K562 (cell line): Measurements from ENCODE around the gene TARS3. TPM values are rescaled to one million over a fixed set of nuclear protein-coding genes. Genes with fewer than 3 reads are reported as not detected.

ENCODE experiments used
- ATAC-seq: fragments of 200-7000 bp; cut with Tn5 transposase; 3 replicates; pipeline ENCODE4 v1.9.1; 2020; ENCODE audit warnings: moderate library complexity
- BruUV-seq: library from RNA; stranded (reverse); fragments of 400-500 nt; replicated peaks from 2 replicates; lab custom pipeline; 2021; lab: Mats Ljungman, UMichigan
- CTCF ChIA-PET: fragments of 300-600 bp; formaldehyde crosslinking; extraction: SDS; loops from one replicate; lab custom pipeline; 2021; ENCODE audit warnings: low intra/inter-chr PET ratio; lab: Yijun Ruan, JAX
- POLR2A ChIA-PET: fragments of 300-600, 350-650 bp; sonication (Branson Sonifier 250); formaldehyde crosslinking; extraction: SDS; loops from one replicate; lab custom pipeline; 2021; ENCODE audit warnings: antibody characterized with exemption, inconsistent platforms; lab: Yijun Ruan, JAX
- DNase-seq, 4 experiments: peaks; one replicate each; pipeline versions ENCODE4 v3.0.0 to v3.0.0-alpha.2; 2011 to 2018; ENCODE audit warnings: low spot score in 3 of 4, mixed read lengths in 3 of 4; ENCODE audit errors: extremely low read depth in 1 of 4
- FAIRE-seq: peaks from 2 replicates; lab custom pipeline; 2011; peaks lifted over from hg19 to GRCh38; lab: Jason Lieb, UNC
- H2AFZ ChIP-seq: 2 replicates; pipeline ENCODE4 v1.6.0; 2011; ENCODE audit warnings: low read depth, low read length, control low read depth, inconsistent platforms
- H3K27ac ChIP-seq: fragments of 200-600 bp; 3 replicates; pipeline ENCODE4 v1.8.0; 2011; ENCODE audit warnings: low read depth, mild to moderate bottlenecking, control low read depth, inconsistent platforms, low read length, moderate library complexity, mixed read lengths; ENCODE audit errors: extremely low read depth
- H3K27me3 ChIP-seq, 2 experiments: fragments of 300-600 bp in 1 of 2; 2 replicates in 1 of 2; 3 replicates in 1 of 2; pipeline versions ENCODE4 v1.6.0 to v1.8.0; 2011; ENCODE audit warnings: inconsistent platforms in 2 of 2, low read length in 2 of 2, mild to moderate bottlenecking in 1 of 2, mixed read lengths in 1 of 2, moderate library complexity in 1 of 2; ENCODE audit not compliant: control insufficient read depth in 2 of 2, insufficient read depth in 2 of 2
- H3K36me3 ChIP-seq: fragments of 300-600 bp; 3 replicates; pipeline ENCODE4 v1.8.0; 2011; ENCODE audit warnings: mild to moderate bottlenecking, low read length, inconsistent platforms; ENCODE audit not compliant: control insufficient read depth, insufficient read depth
- H3K4me1 ChIP-seq, 2 experiments: fragments of 200-600 bp in 1 of 2; replicated peaks in 1 of 2; 2 replicates in 1 of 2; 3 replicates in 1 of 2; pipeline versions ENCODE4 v1.5.1 to v1.8.0; 2011; ENCODE audit warnings: inconsistent platforms in 2 of 2, low read length in 2 of 2, mild to moderate bottlenecking in 1 of 2, mixed read lengths in 1 of 2, moderate library complexity in 1 of 2; ENCODE audit not compliant: control insufficient read depth in 2 of 2, insufficient read depth in 2 of 2
- H3K4me2 ChIP-seq: 2 replicates; pipeline ENCODE4 v1.6.1; 2011; ENCODE audit warnings: low read length, control low read depth, inconsistent platforms, mixed read lengths; ENCODE audit not compliant: insufficient read depth
- H3K4me3 ChIP-seq: fragments of 200-600 bp; sonication (generic), shearing (Covaris generic); 2 replicates; pipeline ENCODE4 v1.5.1; 2016; ENCODE audit warnings: control low read depth, inconsistent platforms
- H3K79me2 ChIP-seq: fragments of 200-600 bp; 3 replicates; pipeline ENCODE4 v1.8.0; 2011; ENCODE audit warnings: low read length, inconsistent platforms; ENCODE audit not compliant: control insufficient read depth, insufficient read depth
- H3K9ac ChIP-seq, 2 experiments: 2 replicates each; pipeline versions ENCODE4 v1.6.0 to v1.6.1; 2011; ENCODE audit warnings: low read depth in 2 of 2, low read length in 2 of 2, control low read depth in 1 of 2, inconsistent platforms in 1 of 2, mild to moderate bottlenecking in 1 of 2, mixed read lengths in 1 of 2; ENCODE audit not compliant: insufficient read depth in 1 of 2
- H3K9me1 ChIP-seq: one replicate; pipeline ENCODE4 v1.6.0; 2011; ENCODE audit warnings: inconsistent platforms, mild to moderate bottlenecking, low read length, moderate library complexity; ENCODE audit not compliant: control insufficient read depth, insufficient read depth
- H3K9me3 ChIP-seq: replicated peaks from 2 replicates; pipeline ENCODE4 v1.5.1; 2011; ENCODE audit warnings: low read depth, low read length, inconsistent platforms; ENCODE audit not compliant: control insufficient read depth, insufficient read depth
- H4K20me1 ChIP-seq: replicated peaks from 2 replicates; pipeline ENCODE4 v1.6.1; 2011; ENCODE audit warnings: low read length, inconsistent platforms, mixed read lengths; ENCODE audit not compliant: control insufficient read depth, insufficient read depth
- ARID3A ChIP-seq: IDR thresholded peaks from 2 replicates; pipeline ENCODE4 v1.6.1; 2012; ENCODE audit warnings: low read depth, low read length, improper control_type of control experiment, borderline replicate concordance
- ATF3 ChIP-seq, 2 experiments: fragments of 450-650 bp in 1 of 2; sonication (generic) in 1 of 2; formaldehyde crosslinking in 1 of 2; IDR thresholded peaks in 1 of 2; conservative IDR thresholded peaks in 1 of 2; 2 replicates each; pipeline versions ENCODE4 v1.6.1 to v1.8.1; 2016 to 2023; ENCODE audit warnings: mild to moderate bottlenecking in 2 of 2, moderate library complexity in 2 of 2, inconsistent platforms in 1 of 2, missing genetic modification reagents in 1 of 2
- ELF4 ChIP-seq: fragments of 450-650 bp; formaldehyde crosslinking; IDR thresholded peaks from 2 replicates; pipeline ENCODE4 v1.4.0; 2022; ENCODE audit warnings: missing genetic modification characterization
- ERF ChIP-seq: fragments of 450-650 bp; formaldehyde crosslinking; IDR thresholded peaks from 2 replicates; pipeline ENCODE4 v1.4.0; 2020; ENCODE audit warnings: mild to moderate bottlenecking, mixed read lengths
- MYNN ChIP-seq, 2 experiments: sonication (generic); formaldehyde crosslinking in 1 of 2; IDR thresholded peaks; 2 replicates each; pipeline versions ENCODE4 v1.5.0 to v1.6.1; 2016 to 2020; ENCODE audit warnings: antibody characterized with exemption in 1 of 2, missing genetic modification reagents in 1 of 2
- PATZ1 ChIP-seq: fragments of 250-450 bp; sonication (Bioruptor Pico); IDR thresholded peaks from 2 replicates; pipeline ENCODE4 v1.5.0; 2020; ENCODE audit warnings: mild to moderate bottlenecking, borderline replicate concordance
- PCBP2 ChIP-seq: fragments of 200-400 bp; formaldehyde crosslinking; IDR thresholded peaks from 2 replicates; pipeline ENCODE4 v1.6.1; 2018; ENCODE audit warnings: low read length, low read depth, mild to moderate bottlenecking, moderate library complexity; ENCODE audit not compliant: poor library complexity, severe bottlenecking
- PURB ChIP-seq: sonication (generic); formaldehyde crosslinking; IDR thresholded peaks from 2 replicates; pipeline ENCODE4 v1.9.0; 2021; ENCODE audit warnings: low read depth, mild to moderate bottlenecking, missing genetic modification reagents
- RBM14 ChIP-seq: fragments of 200-400 bp; formaldehyde crosslinking; IDR thresholded peaks from 2 replicates; pipeline ENCODE4 v1.6.1; 2018; ENCODE audit warnings: low read depth, mild to moderate bottlenecking, low read length, moderate library complexity, borderline replicate concordance; ENCODE audit not compliant: insufficient read depth
- RFX7 ChIP-seq: fragments of 250-450 bp; sonication (Bioruptor Pico); IDR thresholded peaks from 2 replicates; pipeline ENCODE4 v1.5.1; 2021; ENCODE audit warnings: mild to moderate bottlenecking
- TRIM28 ChIP-seq: fragments of 450-650 bp; IDR thresholded peaks from 2 replicates; pipeline ENCODE4 v1.6.1; 2017
- ZBTB1 ChIP-seq: sonication (generic); formaldehyde crosslinking; IDR thresholded peaks from 2 replicates; pipeline ENCODE4 v1.8.1; 2023; ENCODE audit warnings: missing genetic modification reagents, low read depth, mild to moderate bottlenecking, borderline replicate concordance
- ZNF23 ChIP-seq: fragments of 250-450 bp; sonication (Bioruptor Pico); IDR thresholded peaks from 2 replicates; pipeline ENCODE4 v1.4.0; 2020; ENCODE audit warnings: mild to moderate bottlenecking
- WGBS: fragments of 100-300 bp; shearing (Covaris generic); methylation state at CpG from one replicate; pipeline ENCODE4 v1.1.6; 2016; ENCODE audit warnings: low coverage, mixed read lengths; ENCODE audit not compliant: insufficient coverage; ENCODE audit errors: missing lambda C conversion rate; 5-methylcytosine and 5-hydroxymethylcytosine counted together
- in situ Hi-C: fragments of 300-500 bp; cut with MboI; formaldehyde crosslinking; loops from 4 replicates; pipeline ENCODE4 v1.15.0; 2018; ENCODE audit warnings: inconsistent platforms, mixed read lengths
- intact Hi-C: fragments of 100-400 bp; cut with micrococcal nuclease; formaldehyde crosslinking; loops from 2 replicates; pipeline ENCODE4 v1.14.2; 2022
- polyA plus RNA-seq, 8 experiments: library from polyadenylated mRNA; depleted of rRNA in 4 of 8; stranded (reverse) in 5 of 8; unstranded in 3 of 8; fragments of >200 nt; fragmentation: Nextera tagmentation in 2 of 8; fragmentation: Illumina TruSeq in 1 of 8; extraction: Ambion mirVana in 2 of 8; extraction: Trizol in 1 of 8; gene quantifications; 2 replicates each; pipeline versions ENCODE4 v1.2.1 to v1.2.3, GENCODE V29; 2011 to 2014; ENCODE audit warnings: inconsistent platforms in 1 of 8, missing spikeins in 1 of 8
- total RNA-seq, 7 experiments: library from RNA; depleted of rRNA in 6 of 7; stranded (reverse); fragments of >200 nt in 6 of 7; fragmentation: Illumina TruSeq in 2 of 7; extraction: Trizol in 2 of 7; gene quantifications; 2 replicates each; pipeline versions ENCODE4 v1.2.1 to v1.2.3, GENCODE V29; 2011 to 2021; ENCODE audit warnings: low replicate concordance in 1 of 7

Gene TARS3
- total and polyA plus RNA-seq, 9 of the 15 experiments (the other 6 are each of a cell fraction or from before 2014, with no cell fraction given) = 2.1 to 14.7 (median 9.8) TPM

- H3K36me3 ChIP-seq = no peaks in the 10 kb centered on the region
- no peak for DNase-seq
- peaks cover 41 to 80% of the 10 kb centered on the region in 2 experiments for H3K27me3 ChIP-seq
- no peak for FAIRE-seq
- ChIA-PET POLR2A (no interaction called here), CTCF (no interaction called here)
- no peak overlapping the region for H3K4me3 ChIP-seq
- peaks cover 13 to 16% of the 10 kb centered on the region in 2 experiments; a peak in 4 of 5 replicates for H3K4me1 ChIP-seq
- intact Hi-C loops = no loop called here
- BruUV-seq = no TSS peak
- H3K9me3 ChIP-seq = no peaks in the 10 kb centered on the region
- H3K9me1 ChIP-seq = no peaks in the 10 kb centered on the region
- H3K4me2 ChIP-seq = no peak overlapping the region
- WGBS = 3% methylated on average over 14 of the region's 15 CpGs
- no peak overlapping the region for H3K27ac ChIP-seq
- H3K9ac ChIP-seq = no peak overlapping the region; a peak in 1 of 4 replicates
- no peaks in the 10 kb centered on the region for H4K20me1 ChIP-seq
- no peak overlapping the region for H2AFZ ChIP-seq
- no peaks in the 10 kb centered on the region for H3K79me2 ChIP-seq
- in situ Hi-C loops = no loop called here
- no peak for ATAC-seq
- TF ChIP-seq ZBTB1 (CRISPR knock-in tag) (no peak), ZNF23 (CRISPR knock-in tag) (no peak), ATF3 (IDR thresholded peaks at IDR 0.05) (no peak), ATF3 (CRISPR knock-in tag; conservative IDR thresholded peaks at IDR 0.05) (no peak), ARID3A (no peak), ERF (CRISPR knock-in tag) (no peak), RBM14 (no peak), RFX7 (CRISPR knock-in tag) (no peak), MYNN (IDR thresholded peaks at IDR 0.05) (no peak), MYNN (CRISPR knock-in tag; IDR thresholded peaks at IDR 0.05) (no peak), ELF4 (CRISPR knock-in tag) (no peak), PURB (CRISPR knock-in tag) (no peak), PCBP2 (no peak), TRIM28 (no peak), PATZ1 (no peak)
Measured at GRCh38 chr15:101611007-101611406, 113.3 kb downstream of the TARS3 start.
